Measurements from ENCODE around the gene PREP. TPM values are rescaled to one million over a fixed set of nuclear protein-coding genes. Genes with fewer than 3 reads are reported as not detected.

Gene PREP
- polyA plus RNA-seq, 1 of the 3 experiments (the other 2 are of a cell fraction) = 20.9 TPM

DNA sequence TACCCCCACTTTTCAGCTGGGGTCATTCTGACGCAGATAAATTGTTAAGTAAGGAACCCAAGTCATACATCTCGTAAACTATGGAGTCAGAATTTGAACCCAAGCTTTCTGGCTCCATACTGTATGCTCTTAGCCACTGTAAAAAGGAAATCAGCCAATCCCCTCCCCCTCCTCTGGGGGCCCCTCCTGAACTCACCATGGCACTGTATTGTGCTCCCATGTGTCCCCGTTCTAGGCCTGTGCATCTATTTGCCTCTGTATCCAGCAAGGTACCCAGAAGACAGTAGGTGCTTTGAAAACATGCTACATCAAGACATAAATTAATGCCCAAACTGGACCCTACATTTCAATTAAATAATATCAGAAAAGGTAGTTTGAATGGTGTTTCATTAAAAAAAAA, 98.5 kb downstream of the PREP start:
- no peaks in the 10 kb centered on the region for H4K20me1 ChIP-seq (ENCODE audit: insufficient read depth)
- DNase-seq = no peak
- H3K9ac ChIP-seq = no peak overlapping the region
- ChIA-PET CTCF (no interaction called here), POLR2A (no interaction called here)
- TF ChIP-seq, protein P1, sequence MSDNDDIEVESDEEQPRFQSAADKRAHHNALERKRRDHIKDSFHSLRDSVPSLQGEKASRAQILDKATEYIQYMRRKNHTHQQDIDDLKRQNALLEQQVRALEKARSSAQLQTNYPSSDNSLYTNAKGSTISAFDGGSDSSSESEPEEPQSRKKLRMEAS (IDR thresholded peaks at IDR 0.05; ENCODE audit: low read depth) = no peak
- H3K27me3 ChIP-seq (ENCODE audit: insufficient read depth) = no peaks in the 10 kb centered on the region
- H3F3A ChIP-seq (replicated peaks; ENCODE audit: insufficient read depth) = no peaks in the 10 kb centered on the region
- H3K9me2 ChIP-seq = no peaks in the 10 kb centered on the region
- no peak overlapping the region for H2AFZ ChIP-seq (ENCODE audit: low read depth)
- H3K4me2 ChIP-seq = no peak overlapping the region
- no peak overlapping the region for H3K4me3 ChIP-seq (ENCODE audit: low read depth in 2 of 2, low read length in 1 of 2)
- H3K36me3 ChIP-seq (replicated peaks in 1 of 2; ENCODE audit: control insufficient read depth in 1 of 2, insufficient read depth in 2 of 2, low read length in 1 of 2) = peaks cover 5 to 7% of the 10 kb centered on the region in 2 experiments
- no peaks in the 10 kb centered on the region for H3K79me2 ChIP-seq (ENCODE audit: insufficient read depth)
- WGBS (ENCODE audit: low lambda C conversion rate) = 97% methylated on average over 3 of the region's 3 CpGs
- no peaks in the 10 kb centered on the region for H3K9me3 ChIP-seq
- peaks cover 0 to 13% of the 10 kb centered on the region in 2 experiments; a peak in 2 of 4 replicates for H3K4me1 ChIP-seq (ENCODE audit: control insufficient read depth in 1 of 2, insufficient read depth in 2 of 2, low read depth in 1 of 2, low read length in 1 of 2)
- no peak overlapping the region for H3K27ac ChIP-seq (ENCODE audit: low read depth in 2 of 2, low read length in 1 of 2)

DNA sequence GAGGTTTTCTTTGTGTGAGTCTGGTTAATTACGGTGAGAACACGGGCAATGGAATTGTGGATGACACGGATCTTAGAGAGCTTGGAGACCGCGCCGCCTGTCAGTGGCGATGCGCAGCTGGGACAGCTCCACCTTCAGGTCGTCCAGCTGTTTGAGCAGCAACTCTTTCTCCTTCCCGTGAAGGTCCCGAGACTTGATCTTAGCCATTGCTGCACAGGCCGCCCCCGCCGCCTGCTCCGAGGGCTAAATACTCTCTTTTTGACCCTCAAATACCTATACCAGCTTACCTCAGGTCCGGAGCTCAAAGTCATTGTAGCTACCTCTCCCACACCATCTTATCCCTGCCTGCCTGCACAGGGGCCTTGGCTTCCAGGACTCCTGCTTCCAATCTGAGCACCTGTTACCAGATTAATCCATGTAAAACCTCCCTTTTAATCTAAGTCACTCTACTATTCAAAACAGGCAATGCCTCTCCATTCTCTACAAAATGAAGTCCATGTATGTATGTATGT, 100.2 kb downstream of the PREP start:
- H3K27ac ChIP-seq (ENCODE audit: low read depth in 2 of 2, low read length in 1 of 2) = no peak overlapping the region
- no peaks in the 10 kb centered on the region for H3K9me2 ChIP-seq
- H3K4me1 ChIP-seq (ENCODE audit: control insufficient read depth in 1 of 2, insufficient read depth in 2 of 2, low read depth in 1 of 2, low read length in 1 of 2) = peaks cover 0 to 13% of the 10 kb centered on the region in 2 experiments; a peak in 2 of 4 replicates
- H4K20me1 ChIP-seq (ENCODE audit: insufficient read depth) = no peaks in the 10 kb centered on the region
- no peak overlapping the region for H2AFZ ChIP-seq (ENCODE audit: low read depth)
- no peak overlapping the region for H3K4me2 ChIP-seq
- TF ChIP-seq FOSL2 (IDR thresholded peaks at IDR 0.05; ENCODE audit: borderline replicate concordance, low read depth) (no peak), CHD2 (IDR thresholded peaks at IDR 0.05; ENCODE audit: low read length, partially characterized antibody) (no peak), TAF1 (IDR thresholded peaks at IDR 0.05; ENCODE audit: borderline replicate concordance, low read depth, low read length) (no peak), RFX5 (IDR thresholded peaks at IDR 0.05; ENCODE audit: low read length) (no peak), RAD21 (IDR thresholded peaks at IDR 0.05; ENCODE audit: low read length) (no peak), GABPA (IDR thresholded peaks at IDR 0.05; ENCODE audit: low read depth) (no peak), NRF1 (IDR thresholded peaks at IDR 0.05; ENCODE audit: low read depth, low read length) (no peak), TCF12 (IDR thresholded peaks at IDR 0.05) (no peak), NFIC (IDR thresholded peaks at IDR 0.05; ENCODE audit: borderline replicate concordance) (no peak), YY1 (IDR thresholded peaks at IDR 0.05; ENCODE audit: low read depth) (no peak)
- TF ChIP-seq, protein P2, sequence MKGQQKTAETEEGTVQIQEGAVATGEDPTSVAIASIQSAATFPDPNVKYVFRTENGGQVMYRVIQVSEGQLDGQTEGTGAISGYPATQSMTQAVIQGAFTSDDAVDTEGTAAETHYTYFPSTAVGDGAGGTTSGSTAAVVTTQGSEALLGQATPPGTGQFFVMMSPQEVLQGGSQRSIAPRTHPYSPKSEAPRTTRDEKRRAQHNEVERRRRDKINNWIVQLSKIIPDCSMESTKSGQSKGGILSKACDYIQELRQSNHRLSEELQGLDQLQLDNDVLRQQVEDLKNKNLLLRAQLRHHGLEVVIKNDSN (IDR thresholded peaks at IDR 0.05; ENCODE audit: borderline replicate concordance, low read depth) = no peak
- TF ChIP-seq, protein P3, sequence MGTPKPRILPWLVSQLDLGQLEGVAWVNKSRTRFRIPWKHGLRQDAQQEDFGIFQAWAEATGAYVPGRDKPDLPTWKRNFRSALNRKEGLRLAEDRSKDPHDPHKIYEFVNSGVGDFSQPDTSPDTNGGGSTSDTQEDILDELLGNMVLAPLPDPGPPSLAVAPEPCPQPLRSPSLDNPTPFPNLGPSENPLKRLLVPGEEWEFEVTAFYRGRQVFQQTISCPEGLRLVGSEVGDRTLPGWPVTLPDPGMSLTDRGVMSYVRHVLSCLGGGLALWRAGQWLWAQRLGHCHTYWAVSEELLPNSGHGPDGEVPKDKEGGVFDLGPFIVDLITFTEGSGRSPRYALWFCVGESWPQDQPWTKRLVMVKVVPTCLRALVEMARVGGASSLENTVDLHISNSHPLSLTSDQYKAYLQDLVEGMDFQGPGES (IDR thresholded peaks at IDR 0.05; ENCODE audit: low read depth, low read length) = no peak
- H3F3A ChIP-seq (replicated peaks; ENCODE audit: insufficient read depth) = no peaks in the 10 kb centered on the region
- no peaks in the 10 kb centered on the region for H3K9me3 ChIP-seq
- POLR2A ChIA-PET = no interaction called here
- peaks cover 5 to 11% of the 10 kb centered on the region in 2 experiments for H3K36me3 ChIP-seq (replicated peaks in 1 of 2; ENCODE audit: control insufficient read depth in 1 of 2, insufficient read depth in 2 of 2, low read length in 1 of 2)
- no peak for DNase-seq
- CTCF ChIA-PET = interaction anchor here (1.2 kb wide), 1 partner anchor 13 kb away, joined by 5 read pairs; no protein-coding TSS in a partner anchor
- H3K27me3 ChIP-seq (ENCODE audit: insufficient read depth) = no peaks in the 10 kb centered on the region
- H3K79me2 ChIP-seq (ENCODE audit: insufficient read depth) = no peaks in the 10 kb centered on the region
- H3K4me3 ChIP-seq (ENCODE audit: low read depth in 2 of 2, low read length in 1 of 2) = no peak overlapping the region
- no peak overlapping the region for H3K9ac ChIP-seq
- WGBS (ENCODE audit: low lambda C conversion rate) = 95% methylated on average over 16 of the region's 16 CpGs

All from SK-N-SH (cell line).